MM.1S (cell line): ENCODE results near the gene FADS3.

ENCODE experiments used
- DNase-seq: peaks from one replicate; pipeline ENCODE4 v3.0.0-alpha.2; 2015
- H2AFZ ChIP-seq: fragments of 300-600 bp; sonication (generic); 2 replicates; pipeline ENCODE4 v1.6.0; 2016; ENCODE audit warnings: antibody characterized with exemption, low read length
- H3F3A ChIP-seq: fragments of 300-600 bp; sonication (generic); 2 replicates; pipeline ENCODE4 v1.6.1; 2016; ENCODE audit warnings: mild to moderate bottlenecking, antibody characterized with exemption, low read length, moderate library complexity, mixed read lengths; ENCODE audit not compliant: insufficient read depth
- H3K27ac ChIP-seq: fragments of 300-600 bp; sonication (generic); 2 replicates; pipeline ENCODE4 v1.5.1; 2016; ENCODE audit warnings: mild to moderate bottlenecking, low read length
- H3K27me3 ChIP-seq: fragments of 300-600 bp; sonication (generic); replicated peaks from 2 replicates; pipeline ENCODE4 v1.6.0; 2016; ENCODE audit warnings: low read length; ENCODE audit not compliant: insufficient read depth
- H3K36me3 ChIP-seq: fragments of 300-600 bp; sonication (generic); replicated peaks from 2 replicates; pipeline ENCODE4 v1.6.1; 2016; ENCODE audit warnings: mild to moderate bottlenecking, low read length, mixed read lengths; ENCODE audit not compliant: insufficient read depth
- H3K4me1 ChIP-seq: fragments of 300-600 bp; sonication (generic); 2 replicates; pipeline ENCODE4 v1.6.1; 2016; ENCODE audit warnings: low read length, mixed read lengths
- H3K4me2 ChIP-seq: fragments of 300-600 bp; sonication (generic); 2 replicates; pipeline ENCODE4 v1.6.0; 2016; ENCODE audit warnings: low read depth, low read length
- H3K4me3 ChIP-seq: fragments of 300-600 bp; sonication (generic); 2 replicates; pipeline ENCODE4 v1.5.1; 2016; ENCODE audit warnings: low read length, mixed read lengths
- H3K79me2 ChIP-seq: fragments of 300-600 bp; sonication (generic); 2 replicates; pipeline ENCODE4 v1.6.1; 2016; ENCODE audit warnings: mixed run types, low read length, mixed read lengths
- H3K9ac ChIP-seq: fragments of 300-600 bp; sonication (generic); 2 replicates; pipeline ENCODE4 v1.6.1; 2016; ENCODE audit warnings: low read length, mixed read lengths
- H3K9me2 ChIP-seq: fragments of 300-600 bp; sonication (generic); replicated peaks from 2 replicates; pipeline ENCODE4 v1.6.1; 2016; ENCODE audit warnings: mild to moderate bottlenecking, low read length, mixed read lengths; ENCODE audit not compliant: insufficient read depth
- H3K9me3 ChIP-seq: fragments of 300-600 bp; sonication (generic); replicated peaks from 2 replicates; pipeline ENCODE4 v1.6.1; 2016; ENCODE audit warnings: mild to moderate bottlenecking, low read length, mixed read lengths; ENCODE audit not compliant: insufficient read depth
- H4K20me1 ChIP-seq: fragments of 300-600 bp; sonication (generic); 2 replicates; pipeline ENCODE4 v1.6.1; 2016; ENCODE audit warnings: mild to moderate bottlenecking, low read length, moderate library complexity, mixed read lengths; ENCODE audit not compliant: insufficient read depth
- CTCF ChIP-seq: fragments of 300-600 bp; sonication (generic); IDR thresholded peaks from 2 replicates; pipeline ENCODE4 v1.5.1; 2016; ENCODE audit warnings: antibody characterized with exemption, low read length, mixed read lengths
- EZH2 ChIP-seq: fragments of 300-600 bp; sonication (generic); optimal IDR thresholded peaks from 2 replicates; pipeline ENCODE3; 2017; ENCODE audit warnings: low read depth, mild to moderate bottlenecking, antibody characterized with exemption, low read length, mixed read lengths
- EZH2phosphoT487 ChIP-seq: fragments of 300-600 bp; sonication (generic); IDR thresholded peaks from 2 replicates; pipeline ENCODE4 v1.6.1; 2018; ENCODE audit warnings: antibody characterized with exemption, low read length

Gene FADS3

GRCh38 chr11:61906522-61906909 is 15.2 kb upstream of the FADS3 start:
- no peak overlapping the region for H3K4me2 ChIP-seq
- H3K9me2 ChIP-seq, result no peaks in the 10 kb centered on the region
- H3K36me3 ChIP-seq, result no peaks in the 10 kb centered on the region
- no peaks in the 10 kb centered on the region for H3K79me2 ChIP-seq
- no peak overlapping the region for H3K9ac ChIP-seq
- no peak for DNase-seq
- peaks cover 7% of the 10 kb centered on the region for H3K4me1 ChIP-seq
- H3F3A ChIP-seq, result no peaks in the 10 kb centered on the region
- H4K20me1 ChIP-seq, result no peaks in the 10 kb centered on the region
- peaks cover 3% of the 10 kb centered on the region; the same call in 1 of the 2 replicates for H3K27me3 ChIP-seq
- no peak overlapping the region for H3K4me3 ChIP-seq
- H2AFZ ChIP-seq, result no peak overlapping the region
- H3K9me3 ChIP-seq, result no peaks in the 10 kb centered on the region
- no peak overlapping the region for H3K27ac ChIP-seq
- TF ChIP-seq EZH2 (no peak), CTCF (no peak), EZH2phosphoT487 (no peak)

GRCh38 chr11:61905801-61906521 is 14.6 kb upstream of the FADS3 start:
- H3K4me2 ChIP-seq, result no peak overlapping the region
- no peaks in the 10 kb centered on the region for H4K20me1 ChIP-seq
- no peaks in the 10 kb centered on the region for H3K9me3 ChIP-seq
- peaks cover 7% of the 10 kb centered on the region for H3K4me1 ChIP-seq
- H3K9ac ChIP-seq, result no peak overlapping the region
- H2AFZ ChIP-seq, result no peak overlapping the region
- peaks cover 3% of the 10 kb centered on the region; the same call in 1 of the 2 replicates for H3K27me3 ChIP-seq
- no peaks in the 10 kb centered on the region for H3K9me2 ChIP-seq
- no peaks in the 10 kb centered on the region for H3K36me3 ChIP-seq
- DNase-seq, result no peak
- H3F3A ChIP-seq, result no peaks in the 10 kb centered on the region
- H3K79me2 ChIP-seq, result no peaks in the 10 kb centered on the region
- H3K27ac ChIP-seq, result no peak overlapping the region
- no peak overlapping the region for H3K4me3 ChIP-seq
- TF ChIP-seq EZH2, result no peak
- no peak for TF ChIP-seq CTCF
- no peak for TF ChIP-seq EZH2phosphoT487

- peaks cover 7% of the 10 kb centered on the region for H3K4me1 ChIP-seq
- no peak for DNase-seq
- no peaks in the 10 kb centered on the region for H4K20me1 ChIP-seq
- no peak for TF ChIP-seq EZH2
- no peak for TF ChIP-seq EZH2phosphoT487
- TF ChIP-seq CTCF, result no peak
- H3K9ac ChIP-seq, result no peak overlapping the region
- H3K27ac ChIP-seq, result no peak overlapping the region
- H3F3A ChIP-seq, result no peaks in the 10 kb centered on the region
- no peaks in the 10 kb centered on the region for H3K9me2 ChIP-seq
- H3K79me2 ChIP-seq, result no peaks in the 10 kb centered on the region
- H3K4me2 ChIP-seq, result no peak overlapping the region
- H3K4me3 ChIP-seq, result no peak overlapping the region
- no peak overlapping the region for H2AFZ ChIP-seq
- no peaks in the 10 kb centered on the region for H3K36me3 ChIP-seq
- no peaks in the 10 kb centered on the region for H3K9me3 ChIP-seq
- peaks cover 3% of the 10 kb centered on the region; the same call in 1 of the 2 replicates for H3K27me3 ChIP-seq
Measured at GRCh38 chr11:61905067-61905696, 13.8 kb upstream of the FADS3 start.
